Hematopoietic multipotent progenitor cell treated with erythropoietin and hydrocortisone succinate and interleukin-3 and kit ligand, for 6 days (in vitro differentiated cells): ENCODE results near the gene ARID4A.
"Not testable (repeated sequence)": the region's sequence is repeated elsewhere in the genome, so short reads cannot be mapped to it uniquely, and the experiment has no call there.

Experiments used
- DNase-seq: peaks from one replicate; pipeline ENCODE4 v3.0.0-alpha.2; 2015

The ARID4A gene, protein sequence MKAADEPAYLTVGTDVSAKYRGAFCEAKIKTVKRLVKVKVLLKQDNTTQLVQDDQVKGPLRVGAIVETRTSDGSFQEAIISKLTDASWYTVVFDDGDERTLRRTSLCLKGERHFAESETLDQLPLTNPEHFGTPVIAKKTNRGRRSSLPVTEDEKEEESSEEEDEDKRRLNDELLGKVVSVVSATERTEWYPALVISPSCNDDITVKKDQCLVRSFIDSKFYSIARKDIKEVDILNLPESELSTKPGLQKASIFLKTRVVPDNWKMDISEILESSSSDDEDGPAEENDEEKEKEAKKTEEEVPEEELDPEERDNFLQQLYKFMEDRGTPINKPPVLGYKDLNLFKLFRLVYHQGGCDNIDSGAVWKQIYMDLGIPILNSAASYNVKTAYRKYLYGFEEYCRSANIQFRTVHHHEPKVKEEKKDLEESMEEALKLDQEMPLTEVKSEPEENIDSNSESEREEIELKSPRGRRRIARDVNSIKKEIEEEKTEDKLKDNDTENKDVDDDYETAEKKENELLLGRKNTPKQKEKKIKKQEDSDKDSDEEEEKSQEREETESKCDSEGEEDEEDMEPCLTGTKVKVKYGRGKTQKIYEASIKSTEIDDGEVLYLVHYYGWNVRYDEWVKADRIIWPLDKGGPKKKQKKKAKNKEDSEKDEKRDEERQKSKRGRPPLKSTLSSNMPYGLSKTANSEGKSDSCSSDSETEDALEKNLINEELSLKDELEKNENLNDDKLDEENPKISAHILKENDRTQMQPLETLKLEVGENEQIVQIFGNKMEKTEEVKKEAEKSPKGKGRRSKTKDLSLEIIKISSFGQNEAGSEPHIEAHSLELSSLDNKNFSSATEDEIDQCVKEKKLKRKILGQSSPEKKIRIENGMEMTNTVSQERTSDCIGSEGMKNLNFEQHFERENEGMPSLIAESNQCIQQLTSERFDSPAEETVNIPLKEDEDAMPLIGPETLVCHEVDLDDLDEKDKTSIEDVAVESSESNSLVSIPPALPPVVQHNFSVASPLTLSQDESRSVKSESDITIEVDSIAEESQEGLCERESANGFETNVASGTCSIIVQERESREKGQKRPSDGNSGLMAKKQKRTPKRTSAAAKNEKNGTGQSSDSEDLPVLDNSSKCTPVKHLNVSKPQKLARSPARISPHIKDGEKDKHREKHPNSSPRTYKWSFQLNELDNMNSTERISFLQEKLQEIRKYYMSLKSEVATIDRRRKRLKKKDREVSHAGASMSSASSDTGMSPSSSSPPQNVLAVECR

DNA sequence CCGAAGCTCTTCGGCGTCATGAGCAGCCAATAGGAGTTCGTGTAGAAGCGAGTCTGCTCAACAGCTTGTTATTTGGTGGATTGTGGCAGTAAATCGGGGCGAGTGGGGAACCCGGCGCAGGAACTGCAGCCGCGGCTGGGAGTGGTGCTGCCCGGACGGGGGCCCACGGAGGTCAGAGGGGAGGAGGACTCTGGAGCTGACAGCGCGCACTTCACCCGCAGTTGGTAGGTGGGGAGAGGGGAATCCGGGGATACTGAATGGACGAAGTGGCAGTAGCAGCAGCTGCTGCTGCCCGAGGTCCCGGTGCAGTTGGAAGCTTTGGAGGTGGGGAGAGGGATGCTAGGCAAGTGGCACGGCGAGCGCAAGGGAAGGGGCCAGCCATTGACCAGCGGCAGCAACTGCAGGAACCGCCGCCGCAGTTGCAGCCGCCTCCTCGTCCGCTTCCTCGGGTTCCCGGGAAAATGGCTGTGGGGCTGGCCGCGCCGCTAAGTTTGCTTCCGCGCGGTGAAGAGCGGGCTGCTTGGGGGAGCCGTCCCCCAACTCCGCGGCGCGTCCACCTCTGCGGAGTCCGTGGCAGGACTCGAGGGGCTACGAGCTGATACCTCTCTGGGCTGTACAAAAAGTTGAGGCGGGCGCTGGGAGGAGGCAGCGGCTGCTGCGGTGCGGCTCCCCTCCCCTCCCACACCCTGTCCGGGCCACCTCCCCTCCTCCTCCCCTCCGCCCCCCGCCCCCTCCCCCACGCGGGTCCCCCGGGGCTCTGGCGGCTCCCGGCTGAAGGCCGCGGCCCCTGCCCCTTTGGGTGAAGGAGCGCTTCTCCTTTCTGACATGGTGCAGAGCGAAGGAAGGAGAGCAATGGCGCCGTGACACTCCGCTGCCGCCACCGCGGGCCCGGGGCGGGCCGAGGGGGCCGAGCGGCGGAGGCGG, at the start of gene ARID4A:
Gene ARID4A (plus strand): TSS at position 79 of the 924 bp plus-strand sequence. CDS start 1,300 bp downstream, outside the sequence.
- DNase-seq, result peak; percentile 43

DNA sequence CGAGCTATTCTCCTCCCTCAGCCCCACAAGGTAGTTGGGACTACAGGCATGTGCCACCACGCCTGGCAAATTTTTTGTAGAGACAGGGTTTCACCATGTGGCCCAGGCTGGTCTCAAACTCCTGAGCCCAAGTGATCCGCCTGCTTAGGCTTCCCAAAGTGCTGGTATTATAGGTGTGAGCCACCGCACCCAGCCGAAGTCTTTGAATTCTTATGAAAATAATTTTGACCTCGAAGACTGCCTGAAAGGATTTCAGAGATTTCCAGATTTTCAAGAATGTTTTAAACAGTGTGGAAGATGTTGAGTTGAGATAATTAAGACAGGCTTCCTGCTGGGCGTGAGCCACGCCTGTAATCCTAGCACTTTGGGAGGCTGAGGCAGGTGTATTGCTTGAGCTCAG, 48.7 kb upstream of the ARID4A start:
- DNase-seq, result no peak

DNA sequence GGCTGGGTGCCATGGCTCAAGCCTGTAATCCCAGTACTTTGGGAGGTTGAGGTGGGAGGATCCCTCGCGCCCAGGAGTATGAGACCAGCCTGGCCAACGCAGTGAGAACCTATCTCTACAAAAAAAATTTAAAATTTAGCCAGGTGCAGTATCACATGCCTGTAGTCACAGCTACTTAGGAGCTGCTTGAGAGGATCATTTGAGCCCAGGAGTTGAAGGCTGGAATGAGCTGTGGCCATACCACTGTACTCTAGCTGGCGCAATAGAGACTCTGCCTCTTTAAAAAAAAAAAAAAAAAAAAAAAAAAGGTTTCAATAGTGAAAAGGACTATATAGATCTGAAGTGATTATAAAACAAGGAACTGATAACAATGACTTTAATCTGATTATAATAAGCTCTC, 40.2 kb upstream of the ARID4A start:
- DNase-seq, result peak; percentile 21

DNA sequence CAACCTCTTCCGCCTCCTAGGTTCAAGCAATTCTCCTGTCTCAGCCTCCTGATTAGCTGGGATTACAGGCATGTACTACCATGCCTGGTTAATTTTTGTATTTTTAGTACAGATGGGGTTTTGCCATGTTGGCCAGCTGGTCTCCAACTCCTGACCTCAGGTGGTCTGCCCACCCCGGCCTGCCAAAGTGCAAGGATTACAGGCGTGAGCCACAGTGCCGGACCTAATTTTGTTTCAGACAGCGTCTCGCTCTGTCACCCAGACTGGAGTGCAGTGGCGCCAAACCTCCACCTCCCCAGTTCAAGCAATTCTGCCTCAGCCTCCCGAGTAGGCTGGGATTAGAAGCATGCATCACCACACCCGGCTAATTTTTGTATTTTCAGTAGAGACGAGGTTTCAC, 36.4 kb upstream of the ARID4A start:
- DNase-seq, result not testable (repeated sequence)

DNA sequence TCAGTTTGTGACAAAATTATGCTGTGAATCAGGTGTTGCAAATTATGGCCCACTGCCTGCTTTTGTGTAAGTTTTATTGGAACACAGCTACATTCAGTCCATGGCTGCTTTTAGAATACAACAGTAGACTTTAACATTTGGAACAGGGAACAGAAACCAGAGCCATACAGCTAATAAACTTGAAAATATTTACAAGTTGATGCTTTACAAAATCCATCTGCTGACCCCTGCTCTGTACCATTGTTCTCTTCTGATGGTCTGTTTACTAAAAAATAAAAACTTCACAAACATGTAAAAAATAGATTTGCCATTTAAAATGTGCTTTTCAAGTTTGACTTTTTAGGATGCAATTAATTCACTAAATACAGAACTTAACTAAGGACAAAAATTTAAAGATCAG, 33.0 kb upstream of the ARID4A start:
- no peak for DNase-seq

DNA sequence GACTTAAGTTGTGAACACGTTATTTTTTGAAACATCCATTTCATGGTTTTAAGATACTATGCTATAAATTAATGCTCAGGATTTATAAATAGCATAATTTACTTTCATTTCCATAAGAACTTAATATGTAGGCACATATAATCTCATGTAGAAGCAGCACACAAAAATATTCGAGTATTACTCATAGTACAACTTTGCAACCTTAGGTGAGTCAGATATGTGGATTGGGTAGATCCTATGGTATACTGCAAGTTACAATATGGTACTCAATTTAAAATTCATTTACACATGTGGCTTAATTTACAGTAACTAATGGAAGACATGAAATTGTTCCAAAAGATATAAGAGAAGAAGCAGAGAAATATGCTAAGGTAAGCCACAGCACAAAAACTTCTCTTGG, 27.7 kb upstream of the ARID4A start:
- DNase-seq, result no peak

DNA sequence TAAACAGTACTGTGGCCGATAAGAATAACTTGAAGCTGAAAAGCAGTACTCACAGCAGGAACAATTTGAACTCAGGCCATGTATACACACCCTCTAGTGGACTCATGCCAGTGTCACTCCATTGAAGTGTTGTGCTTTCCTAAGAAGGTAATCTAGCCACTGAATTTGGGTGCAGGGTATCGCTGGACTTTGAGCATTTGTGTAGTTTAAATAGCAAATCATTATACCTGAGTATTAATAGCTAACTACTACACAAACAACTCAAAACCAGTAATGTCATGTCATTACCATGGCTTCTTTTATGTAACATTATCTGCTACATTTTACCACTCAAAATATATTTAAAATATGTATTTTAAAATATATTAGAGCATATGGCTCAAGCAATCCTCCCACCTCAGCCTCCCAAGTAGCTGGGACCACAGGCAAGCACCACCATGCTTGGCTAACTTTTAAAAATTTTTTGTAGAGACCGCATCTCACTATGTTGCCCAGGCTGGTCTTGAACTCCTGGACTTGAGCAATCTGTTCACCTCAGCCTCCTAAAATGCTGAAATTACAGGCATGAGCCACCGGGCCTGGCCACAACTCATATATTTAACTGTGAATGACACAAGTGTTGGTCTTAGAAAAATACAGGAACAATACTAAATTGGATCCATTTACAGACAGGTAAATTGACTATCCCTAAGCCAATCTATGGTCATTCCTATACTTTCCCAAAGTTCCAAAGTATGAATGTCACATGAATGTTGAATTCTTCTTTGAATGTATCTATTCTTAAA, 25.6 kb upstream of the ARID4A start:
- peak; percentile 61 for DNase-seq

DNA sequence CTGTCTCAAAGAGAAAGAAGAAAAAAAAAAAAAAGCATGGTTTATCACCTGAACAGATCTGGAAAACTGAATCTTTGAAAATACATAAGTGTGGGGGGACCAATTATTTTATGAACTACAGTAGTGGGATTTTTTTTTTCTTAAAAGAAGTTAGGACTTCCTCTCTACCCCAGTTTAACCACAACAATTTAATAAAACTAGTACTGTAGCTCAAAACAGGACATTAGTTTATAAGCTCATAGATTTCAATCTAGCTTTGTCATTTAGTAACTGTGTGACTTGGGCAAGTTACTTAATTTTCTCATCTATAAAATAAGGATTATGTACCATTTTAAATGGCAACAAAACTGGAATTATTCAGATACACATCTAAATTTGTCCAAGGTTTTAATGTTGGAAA, 23.5 kb upstream of the ARID4A start:
- no peak for DNase-seq

DNA sequence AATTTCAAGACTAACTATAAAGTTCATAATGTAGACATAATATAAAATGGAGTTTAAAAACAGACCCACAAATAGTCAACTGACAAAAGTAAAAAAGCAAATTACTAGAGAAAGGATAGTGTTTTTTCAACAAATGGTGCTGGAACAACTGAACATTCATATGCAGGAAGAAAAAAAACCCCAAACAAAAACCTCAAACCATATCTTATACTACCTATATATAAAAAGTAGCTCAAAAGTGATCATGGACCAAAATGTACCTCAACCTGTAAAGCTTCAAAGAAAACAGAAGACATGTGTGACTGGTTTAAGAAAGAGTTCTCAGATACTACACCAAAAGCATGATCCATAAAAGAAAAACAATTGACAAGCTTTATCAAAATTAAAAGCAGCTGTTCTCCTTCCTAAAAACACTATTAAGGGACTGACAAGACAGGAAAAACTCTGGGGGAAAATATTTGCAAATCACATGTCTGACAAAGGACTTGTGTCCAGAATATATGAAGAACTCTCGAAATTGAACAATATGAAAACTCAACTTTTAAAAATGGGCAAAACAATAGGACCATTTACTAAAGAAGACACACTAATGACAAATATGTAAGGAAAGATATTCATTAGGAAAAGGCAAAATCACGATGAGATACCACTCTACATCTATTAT, 22.7 kb upstream of the ARID4A start:
- DNase-seq, result no peak

DNA sequence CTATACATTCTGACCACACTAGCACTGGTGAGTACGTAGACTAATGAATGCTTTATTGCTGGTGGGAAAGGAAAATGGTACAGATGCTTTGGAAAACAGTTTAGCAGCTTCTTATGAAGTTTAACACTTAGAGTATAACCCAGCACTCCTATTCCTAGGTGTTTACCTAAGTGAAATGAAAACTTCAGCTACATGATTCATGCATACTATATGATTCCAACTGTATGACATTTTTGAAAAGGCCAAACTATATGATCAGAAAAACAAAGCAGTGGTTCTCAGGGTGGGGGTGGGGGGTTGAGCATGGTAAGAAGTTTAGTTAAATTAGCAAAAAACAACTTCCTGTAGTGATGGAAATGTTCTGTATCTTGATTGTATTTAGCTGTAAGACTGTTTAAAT, 22.1 kb upstream of the ARID4A start:
- no peak for DNase-seq

DNA sequence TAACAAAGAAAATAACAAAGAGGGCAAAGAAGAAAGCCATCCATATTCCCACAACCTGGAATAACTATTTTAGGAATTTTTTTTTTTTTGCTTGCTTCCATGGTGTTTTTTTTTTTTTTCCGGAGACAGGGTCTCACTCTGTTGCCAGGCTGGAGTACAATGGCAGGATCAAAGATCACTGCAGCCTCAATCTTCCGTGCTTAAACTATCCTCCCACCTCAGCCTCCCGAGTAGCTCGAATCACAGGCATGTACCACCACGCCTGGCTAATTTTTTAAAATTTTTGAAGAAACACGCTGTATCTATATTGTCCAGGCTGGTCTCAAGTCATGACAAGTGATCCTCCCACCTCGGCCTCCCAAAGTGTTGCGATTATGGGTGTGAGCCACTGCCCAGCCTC, 20.2 kb upstream of the ARID4A start:
- DNase-seq, result no peak

DNA sequence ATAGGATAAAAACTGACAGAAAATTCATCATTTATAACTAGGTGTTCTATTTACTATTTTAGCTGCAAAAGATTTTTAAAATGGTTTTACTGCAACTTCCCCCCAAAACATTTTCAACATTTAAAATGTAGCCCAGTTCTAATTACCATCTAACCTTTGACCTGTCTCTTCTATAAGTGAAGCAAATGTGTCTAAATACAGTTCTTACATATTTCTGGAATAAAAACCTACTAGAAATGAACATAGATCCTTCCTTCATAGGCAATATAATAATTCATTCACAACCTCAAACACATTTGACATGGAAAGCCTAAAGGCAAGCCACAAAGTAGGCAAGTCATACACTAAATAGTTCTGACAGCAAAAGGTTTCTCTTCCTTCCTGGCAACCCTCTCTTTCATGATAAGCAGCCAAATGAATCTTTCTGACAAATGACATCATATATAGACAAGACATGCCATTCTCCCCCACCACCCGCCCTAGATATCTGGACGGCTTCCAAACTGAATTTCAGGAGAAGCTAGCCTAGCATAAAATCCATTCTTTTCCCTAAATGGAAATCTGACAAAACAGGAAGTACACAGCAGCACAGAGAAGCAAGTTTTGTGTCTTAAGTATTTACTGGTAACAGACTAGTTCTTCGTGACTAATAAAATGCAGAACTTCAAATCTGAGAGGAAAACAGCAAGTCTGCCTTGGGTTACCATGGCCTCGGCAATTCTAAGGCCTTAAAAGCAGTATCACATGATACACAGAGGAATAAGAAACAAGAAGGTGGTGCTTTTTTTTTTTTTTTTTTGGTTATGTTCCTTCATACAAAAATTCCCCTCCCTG, 17.2 kb upstream of the ARID4A start:
- peak; percentile 65 for DNase-seq

DNA sequence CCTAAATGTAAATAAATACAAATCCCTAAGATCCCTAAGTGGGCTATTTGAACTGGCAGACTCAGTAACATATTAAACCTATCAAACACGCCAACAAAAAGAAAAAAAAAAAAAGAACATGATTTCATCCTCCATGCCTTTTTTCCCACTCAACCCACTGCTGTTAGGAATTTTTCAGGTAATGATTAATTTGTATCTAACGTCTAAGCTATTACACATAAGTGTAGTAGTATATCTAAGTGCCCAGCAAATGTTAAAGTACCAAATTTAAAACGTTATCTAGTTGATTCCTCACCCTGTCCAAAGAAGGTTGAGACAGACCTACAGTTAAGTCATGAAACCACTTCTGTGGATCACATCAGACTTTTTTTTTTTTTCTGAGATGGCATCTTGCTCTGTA, 16.4 kb upstream of the ARID4A start:
- no peak for DNase-seq

DNA sequence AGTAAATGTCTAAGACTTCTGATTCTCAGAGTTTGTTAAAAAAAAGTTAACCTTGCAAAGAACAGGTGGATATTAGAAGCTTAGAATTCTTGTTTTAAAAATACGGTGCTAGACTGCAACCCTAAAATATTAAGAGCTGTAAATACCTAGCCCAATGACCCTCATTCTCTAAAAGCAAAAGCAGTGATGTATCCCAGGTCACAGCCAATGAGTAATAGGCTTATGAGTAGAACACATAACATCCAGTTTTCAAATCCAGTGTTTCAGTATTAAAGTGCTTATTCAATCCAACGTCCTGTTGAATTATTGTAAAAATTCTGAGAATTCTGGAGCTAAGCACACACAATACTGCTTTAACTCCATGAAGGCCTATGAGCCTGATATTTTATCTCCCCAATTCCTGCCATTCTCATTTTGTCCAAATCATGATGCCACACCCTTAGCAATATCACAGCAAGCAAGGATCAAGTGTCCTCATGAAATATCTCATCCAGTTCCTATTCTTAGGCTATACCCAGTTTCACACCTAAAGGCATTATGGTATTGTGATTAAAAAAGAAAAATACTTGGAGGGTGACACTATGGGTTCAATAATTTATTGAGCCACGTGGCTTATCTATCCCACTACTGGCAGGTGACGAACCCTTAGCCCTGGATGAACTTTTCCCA, 15.3 kb upstream of the ARID4A start:
- no peak for DNase-seq

DNA sequence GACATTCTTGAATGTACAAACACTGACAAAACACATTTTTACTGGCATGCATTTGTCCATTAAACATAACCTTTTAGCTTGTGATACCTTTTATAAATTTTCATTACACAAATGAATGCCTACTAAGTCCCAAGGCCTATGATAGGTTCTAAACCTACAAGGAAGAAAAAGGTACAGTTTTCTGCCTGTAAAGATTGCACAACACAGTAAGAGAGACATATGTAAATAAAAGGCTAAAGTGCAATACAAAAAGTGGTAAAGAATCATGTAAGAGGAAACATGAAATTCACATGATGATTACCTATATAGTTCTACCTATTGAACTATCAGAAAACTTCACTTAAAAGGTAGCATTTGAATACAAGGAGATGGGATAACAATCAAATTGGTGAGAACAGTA, 14.6 kb upstream of the ARID4A start:
- DNase-seq, result no peak

DNA sequence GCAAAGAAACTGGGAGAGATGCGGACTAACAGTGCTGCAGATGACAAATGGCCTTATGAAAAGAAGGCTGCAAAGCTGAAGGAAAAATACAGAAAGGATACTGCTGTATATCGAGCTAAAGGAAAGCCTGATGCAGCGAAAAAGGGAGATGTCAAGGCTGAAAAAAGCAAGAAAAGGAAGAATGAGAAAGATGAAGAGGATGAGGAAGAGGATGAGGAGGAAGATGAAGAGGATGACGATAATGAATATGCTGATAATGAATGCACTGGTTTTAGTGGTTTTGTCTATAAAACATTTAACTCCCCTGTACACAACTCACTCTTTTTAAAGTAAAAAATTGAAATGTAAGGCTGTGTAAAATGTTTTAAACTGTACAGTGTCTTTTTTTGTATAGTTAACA, 13.2 kb upstream of the ARID4A start:
- no peak for DNase-seq

DNA sequence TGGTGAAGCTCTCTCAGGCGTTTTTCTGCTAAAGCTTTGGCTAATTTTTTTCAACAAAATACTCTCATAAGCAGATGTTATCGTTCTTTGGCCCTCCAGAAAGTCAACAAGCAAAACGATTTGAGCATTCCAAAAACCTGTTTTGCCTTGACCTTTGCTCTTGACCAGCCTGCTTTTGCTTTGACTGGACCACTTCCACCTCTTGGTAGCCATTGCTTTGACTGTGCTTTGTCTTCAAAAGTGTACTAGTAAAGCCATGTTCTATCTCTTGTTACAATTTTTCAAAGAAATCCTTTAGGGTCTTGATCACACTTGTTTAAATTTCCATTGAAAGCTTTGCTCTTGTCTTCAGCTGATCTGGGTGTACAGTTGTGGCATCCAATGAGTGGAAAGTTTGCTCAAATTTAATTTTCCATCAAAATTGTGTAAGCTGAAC, 10.7 kb upstream of the ARID4A start:
- no peak for DNase-seq

DNA sequence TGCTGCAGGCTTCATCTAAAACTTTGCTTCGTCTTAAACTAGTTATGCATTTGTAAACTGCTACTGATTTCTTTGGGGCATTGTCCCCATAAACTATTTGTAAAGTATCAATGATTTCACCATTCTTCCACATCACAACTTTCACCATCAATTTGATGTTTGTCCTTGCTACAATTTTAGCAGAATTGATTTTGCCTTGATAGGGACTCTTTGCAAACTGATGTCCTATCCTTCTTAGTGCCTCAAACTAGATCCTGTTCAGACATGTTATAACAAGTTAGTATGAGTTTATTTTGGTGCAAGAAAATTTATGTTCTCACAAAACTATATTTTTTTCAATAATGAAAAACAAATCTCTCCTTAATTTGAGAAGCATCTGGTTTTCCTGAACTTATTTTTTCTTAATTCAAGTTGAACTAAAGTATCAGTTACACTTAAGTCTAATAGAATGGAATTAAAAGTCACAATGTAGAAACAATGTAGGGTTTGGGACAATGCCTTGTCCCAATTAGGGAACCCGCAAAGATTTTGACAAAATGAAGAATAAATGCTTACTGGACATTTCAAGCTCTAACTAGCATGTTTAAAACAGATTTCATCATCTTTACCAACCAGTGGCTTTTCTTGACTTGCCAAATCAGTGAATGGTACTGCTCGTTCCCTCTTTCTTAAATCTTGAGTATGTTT, 10.1 kb upstream of the ARID4A start:
- no peak for DNase-seq

DNA sequence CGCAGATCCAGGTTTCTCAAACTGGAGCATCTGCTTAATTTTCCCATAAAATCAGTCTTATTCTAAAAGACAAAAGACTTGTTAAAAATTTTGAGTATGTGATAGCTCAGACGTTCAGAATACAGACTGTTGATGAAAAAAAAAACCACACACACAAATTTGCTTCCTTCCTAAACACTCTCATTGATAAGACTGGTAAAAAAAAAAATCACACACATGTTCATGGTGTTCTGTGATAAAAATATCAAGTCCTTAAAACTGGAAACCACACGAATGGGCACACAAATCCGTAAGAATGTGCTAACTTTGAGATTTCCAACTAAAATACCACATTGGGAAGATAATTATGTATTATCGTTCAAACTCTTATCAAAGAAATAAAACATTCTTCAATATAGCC, 6.7 kb upstream of the ARID4A start:
- peak; percentile 74 for DNase-seq
